AG04450 (cell line): ENCODE measurements around the gene SLC22A16. TPM values are rescaled to one million over a fixed set of nuclear protein-coding genes. Genes with fewer than 3 reads are reported as not detected.

Source experiments
- CTCF ChIA-PET: fragments of 300-600, 350-600 bp; formaldehyde crosslinking; extraction: SDS; loops from one replicate; lab custom pipeline; 2022; ENCODE audit warnings: antibody characterized with exemption, inconsistent platforms; lab: Charles Lee
- POLR2A ChIA-PET: fragments of 350-600 bp; formaldehyde crosslinking; extraction: SDS; loops from one replicate; lab custom pipeline; 2021; ENCODE audit warnings: antibody characterized with exemption, inconsistent platforms; lab: Yijun Ruan, JAX
- DNase-seq: peaks from one replicate; pipeline ENCODE4 v3.0.0-alpha.2; 2011; ENCODE audit warnings: low read depth, low spot score
- H3K27ac ChIP-seq: one replicate; pipeline ENCODE4 v1.5.1; 2012; ENCODE audit warnings: low read depth, low read length, control low read depth
- H3K27me3 ChIP-seq: one replicate; pipeline ENCODE4 v1.6.0; 2012; ENCODE audit warnings: low read length; ENCODE audit not compliant: control insufficient read depth, insufficient read depth
- H3K4me3 ChIP-seq: 2 replicates; pipeline ENCODE4 v1.5.1; 2011; ENCODE audit warnings: mild to moderate bottlenecking, low read depth, low read length, control low read depth
- H3K9me3 ChIP-seq: 2 replicates; pipeline ENCODE4 v1.5.1; 2012; ENCODE audit warnings: low read length; ENCODE audit not compliant: control insufficient read depth, insufficient read depth
- polyA plus RNA-seq: library from polyadenylated mRNA; depleted of rRNA; stranded (reverse); fragments of >200 nt; gene quantifications from 2 replicates; pipeline ENCODE4 v1.2.3, GENCODE V29; 2011
- TF ChIP-seq, protein P1 (sequence below): IDR thresholded peaks from 2 replicates; pipeline ENCODE4 v1.5.1; 2011; ENCODE audit warnings: low read depth, low read length, control low read depth, inconsistent platforms

The SLC22A16 gene
- polyA plus RNA-seq, 1 experiment, result 0.12 TPM

DNA sequence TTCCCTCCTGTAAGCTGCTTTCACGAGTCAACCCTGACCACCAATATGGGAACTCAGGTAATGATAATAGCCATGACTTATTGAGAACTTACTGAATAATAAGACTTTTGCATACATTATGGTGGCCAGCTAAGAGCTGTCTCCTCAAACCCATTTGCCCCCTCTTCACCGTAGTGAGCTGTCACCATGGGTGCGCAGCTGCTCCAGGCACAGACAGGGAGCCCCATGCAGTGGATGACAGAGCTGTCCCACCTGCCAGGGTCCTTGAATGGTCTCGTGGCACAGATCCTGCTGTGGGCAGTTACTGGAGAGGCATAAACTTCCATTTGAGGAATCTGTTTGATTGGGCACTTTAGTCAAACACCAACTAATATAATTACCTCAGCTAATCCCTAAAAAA, 1.9 kb downstream of the SLC22A16 start:
- no peak for DNase-seq
- Histone ChIP-seq H3K27ac (no peak overlapping the region), H3K27me3 (peaks cover 38% of the 10 kb centered on the region), H3K9me3 (no peaks in the 10 kb centered on the region; the same call in 1 of the 2 replicates), H3K4me3 (no peak overlapping the region)
- TF ChIP-seq, protein P1, sequence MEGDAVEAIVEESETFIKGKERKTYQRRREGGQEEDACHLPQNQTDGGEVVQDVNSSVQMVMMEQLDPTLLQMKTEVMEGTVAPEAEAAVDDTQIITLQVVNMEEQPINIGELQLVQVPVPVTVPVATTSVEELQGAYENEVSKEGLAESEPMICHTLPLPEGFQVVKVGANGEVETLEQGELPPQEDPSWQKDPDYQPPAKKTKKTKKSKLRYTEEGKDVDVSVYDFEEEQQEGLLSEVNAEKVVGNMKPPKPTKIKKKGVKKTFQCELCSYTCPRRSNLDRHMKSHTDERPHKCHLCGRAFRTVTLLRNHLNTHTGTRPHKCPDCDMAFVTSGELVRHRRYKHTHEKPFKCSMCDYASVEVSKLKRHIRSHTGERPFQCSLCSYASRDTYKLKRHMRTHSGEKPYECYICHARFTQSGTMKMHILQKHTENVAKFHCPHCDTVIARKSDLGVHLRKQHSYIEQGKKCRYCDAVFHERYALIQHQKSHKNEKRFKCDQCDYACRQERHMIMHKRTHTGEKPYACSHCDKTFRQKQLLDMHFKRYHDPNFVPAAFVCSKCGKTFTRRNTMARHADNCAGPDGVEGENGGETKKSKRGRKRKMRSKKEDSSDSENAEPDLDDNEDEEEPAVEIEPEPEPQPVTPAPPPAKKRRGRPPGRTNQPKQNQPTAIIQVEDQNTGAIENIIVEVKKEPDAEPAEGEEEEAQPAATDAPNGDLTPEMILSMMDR, result no peak
- POLR2A ChIA-PET, result no interaction called here
- CTCF ChIA-PET, result interaction anchor here (2.5 kb wide), 1 partner anchor 17 kb away, joined by 6 read pairs; no protein-coding TSS in a partner anchor

DNA sequence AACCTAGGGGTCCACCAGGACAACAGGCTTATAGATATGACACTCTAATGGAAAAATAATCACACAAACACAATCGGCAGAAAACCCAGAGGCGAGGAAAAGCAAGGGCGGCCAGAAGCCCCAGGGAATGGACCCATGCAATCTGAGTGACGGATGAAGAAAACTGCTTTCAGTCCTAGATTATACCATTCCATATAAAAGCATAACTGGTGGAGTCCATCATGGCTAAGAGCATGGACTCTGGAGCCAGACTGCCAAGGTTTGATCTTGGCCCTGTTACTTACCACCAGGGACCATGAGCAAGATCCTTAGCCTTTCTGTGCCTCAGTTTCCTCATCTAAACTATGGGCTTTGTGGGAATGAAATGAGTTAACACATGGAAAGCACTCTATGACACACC, 3.7 kb downstream of the SLC22A16 start:
- POLR2A ChIA-PET, result no interaction called here
- Histone ChIP-seq H3K27ac (no peak overlapping the region), H3K4me3 (no peak overlapping the region), H3K27me3 (peaks cover 41% of the 10 kb centered on the region), H3K9me3 (no peaks in the 10 kb centered on the region; the same call in 1 of the 2 replicates)
- no peak for DNase-seq
- CTCF ChIA-PET, result no interaction called here
- TF ChIP-seq, protein P1, result no peak

DNA sequence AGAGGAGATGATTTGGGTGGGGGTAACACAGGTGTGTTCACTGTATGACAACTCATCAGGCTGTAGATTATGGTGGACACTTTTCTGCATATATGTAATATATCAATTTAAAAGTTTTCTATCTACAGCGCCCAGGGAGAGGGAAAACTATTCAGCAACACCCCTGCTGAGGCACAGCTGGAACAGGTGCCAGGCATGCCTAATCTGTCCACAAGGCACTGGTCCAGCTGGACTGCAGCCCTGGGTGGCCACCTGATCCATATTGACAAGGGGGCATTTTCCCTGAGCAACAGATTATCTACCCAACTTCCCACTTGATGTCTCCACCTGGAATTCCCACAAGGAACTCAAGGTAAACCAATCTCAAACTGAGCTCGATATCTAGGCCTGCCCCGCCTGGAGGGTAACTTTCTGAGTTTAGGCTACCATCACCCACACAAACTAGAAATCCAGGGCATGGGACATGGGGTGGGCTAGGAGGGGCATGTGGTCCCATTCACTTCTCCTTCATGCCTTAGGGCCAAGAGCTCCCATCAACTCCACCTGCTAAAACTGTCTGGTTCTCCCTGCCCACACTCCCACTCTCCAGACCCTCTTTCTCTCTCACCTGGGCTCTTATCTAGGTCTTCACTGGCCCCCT, 4.6 kb downstream of the SLC22A16 start:
- H3K9me3 ChIP-seq, result no peaks in the 10 kb centered on the region; the same call in 1 of the 2 replicates
- no peak overlapping the region for H3K4me3 ChIP-seq
- ChIA-PET CTCF (no interaction called here), POLR2A (no interaction called here)
- DNase-seq, result no peak
- H3K27me3 ChIP-seq, result peaks cover 39% of the 10 kb centered on the region
- H3K27ac ChIP-seq, result no peak overlapping the region
- TF ChIP-seq, protein P1, result no peak

DNA sequence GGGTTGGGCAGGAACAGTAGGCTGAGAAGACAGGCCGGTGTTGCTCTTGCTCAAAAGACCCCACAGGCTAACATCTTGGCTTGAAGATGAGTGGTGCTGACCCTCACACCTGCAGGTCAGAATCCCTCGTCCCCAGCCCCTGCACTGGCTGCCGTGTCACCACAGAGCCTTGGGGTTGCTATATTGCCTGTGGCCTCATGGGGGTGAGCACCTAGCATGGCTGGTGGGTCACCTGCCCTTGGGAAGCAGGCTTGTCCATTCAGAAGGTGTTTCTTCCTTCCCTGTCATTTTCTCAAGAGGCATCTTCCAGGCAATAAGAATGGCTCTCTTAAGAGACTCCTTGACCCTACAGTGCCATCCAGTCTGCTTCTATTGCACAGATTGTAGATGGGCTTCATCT, 7.7 kb downstream of the SLC22A16 start:
- no peak for DNase-seq
- TF ChIP-seq, protein P1, result no peak
- ChIA-PET CTCF (no interaction called here), POLR2A (no interaction called here)
- Histone ChIP-seq H3K9me3 (no peaks in the 10 kb centered on the region), H3K27me3 (peaks cover 20% of the 10 kb centered on the region), H3K4me3 (no peak overlapping the region), H3K27ac (no peak overlapping the region)

DNA sequence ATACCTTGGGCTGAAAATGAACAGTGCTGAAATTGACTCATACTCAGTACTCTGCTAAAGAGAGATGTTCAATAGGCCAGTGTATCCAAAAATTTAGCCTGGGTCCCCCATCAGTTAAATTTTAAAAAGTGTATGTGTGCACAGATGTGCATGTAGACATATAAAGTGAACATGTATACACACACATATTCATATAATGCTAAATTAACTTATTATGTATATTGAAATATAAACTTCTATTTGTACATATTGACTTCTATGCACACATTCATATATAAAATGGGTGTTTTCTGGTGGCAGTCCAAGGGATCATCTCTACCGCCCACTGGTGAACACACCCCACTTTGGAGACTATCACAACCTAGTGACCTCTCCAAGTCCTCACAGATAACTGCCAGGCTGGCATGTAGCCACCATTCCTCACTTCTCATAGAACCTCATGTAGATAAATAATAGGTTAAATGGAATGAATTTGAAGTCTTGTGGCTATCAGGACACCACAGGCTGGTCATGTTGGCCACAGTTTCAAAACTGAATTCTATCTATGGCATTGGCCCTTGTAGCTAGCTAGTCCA, 8.8 kb downstream of the SLC22A16 start:
- TF ChIP-seq, protein P1, result no peak
- POLR2A ChIA-PET, result no interaction called here
- H3K27ac ChIP-seq, result no peak overlapping the region
- no peaks in the 10 kb centered on the region for H3K9me3 ChIP-seq
- H3K27me3 ChIP-seq, result peaks cover 18% of the 10 kb centered on the region
- H3K4me3 ChIP-seq, result no peak overlapping the region
- DNase-seq, result no peak
- CTCF ChIA-PET, result no interaction called here
